Panc1 (cell line): ENCODE data around the gene LMTK2. TPM values are rescaled to one million over a fixed set of nuclear protein-coding genes. Genes with fewer than 3 reads are reported as not detected.

Experiments used
- ATAC-seq: fragments of 200-7000 bp; cut with Tn5 transposase; 2 replicates; pipeline ENCODE4 v1.9.1; 2020; ENCODE audit warnings: mild to moderate bottlenecking, moderate library complexity
- BruUV-seq: library from RNA; stranded (reverse); fragments of 400-500 nt; replicated peaks from 2 replicates; lab custom pipeline; 2021; lab: Mats Ljungman, UMichigan
- CTCF ChIA-PET: fragments of 300-600 bp; sonication (Branson Sonifier 250); formaldehyde crosslinking; loops from one replicate; lab custom pipeline; 2022; ENCODE audit warnings: antibody characterized with exemption; lab: Charles Lee
- POLR2A ChIA-PET: fragments of 300-600 bp; sonication (Branson Sonifier 250); formaldehyde crosslinking; loops from one replicate; lab custom pipeline; 2022; ENCODE audit warnings: antibody characterized with exemption; lab: Charles Lee
- DNase-seq: peaks from one replicate; pipeline ENCODE4 v3.0.0-alpha.2; 2010; ENCODE audit warnings: low read depth, low spot score
- H3K27ac ChIP-seq: 2 replicates; pipeline ENCODE4 v1.5.1; 2011; ENCODE audit warnings: mild to moderate bottlenecking, low read length, inconsistent platforms
- H3K27me3 ChIP-seq: fragments of 200-500 bp; sonication (Bioruptor generic); 2 replicates; pipeline ENCODE4 v1.6.0; 2014; ENCODE audit warnings: low read length, inconsistent platforms; ENCODE audit not compliant: control insufficient read depth, insufficient read depth
- H3K36me3 ChIP-seq: fragments of 200-500 bp; sonication (Bioruptor generic); 2 replicates; pipeline ENCODE4 v1.5.1; 2014; ENCODE audit warnings: inconsistent platforms, mild to moderate bottlenecking, low read length, moderate library complexity; ENCODE audit not compliant: control insufficient read depth, insufficient read depth
- H3K4me1 ChIP-seq: 2 replicates; pipeline ENCODE4 v1.5.1; 2011; ENCODE audit warnings: inconsistent platforms, mild to moderate bottlenecking, low read length, moderate library complexity; ENCODE audit not compliant: control insufficient read depth, insufficient read depth
- H3K4me3 ChIP-seq, 2 experiments: 2 replicates each; pipeline ENCODE4 v1.5.1; 2011 to 2012; ENCODE audit warnings: low read depth in 2 of 2, low read length in 2 of 2, mild to moderate bottlenecking in 2 of 2, inconsistent platforms in 1 of 2, moderate library complexity in 1 of 2
- H3K9me3 ChIP-seq: fragments of 200-500 bp; sonication (Bioruptor generic); 2 replicates; pipeline ENCODE4 v1.5.1; 2014; ENCODE audit warnings: low read depth, mild to moderate bottlenecking, inconsistent platforms, low read length, moderate library complexity; ENCODE audit not compliant: control insufficient read depth, insufficient read depth
- CTCF ChIP-seq: fragments of 450-650 bp; IDR thresholded peaks from 2 replicates; pipeline ENCODE4 v1.5.1; 2017; ENCODE audit warnings: mild to moderate bottlenecking
- POLR2AphosphoS5 ChIP-seq: IDR thresholded peaks from 2 replicates; pipeline ENCODE4 v1.6.1; 2012; ENCODE audit warnings: mild to moderate bottlenecking, low read depth, low read length, moderate library complexity
- REST ChIP-seq, 2 experiments: IDR thresholded peaks; 2 replicates each; pipeline ENCODE4 v1.6.1; 2011 to 2012; ENCODE audit warnings: low read depth in 2 of 2, control low read depth in 1 of 2, low read length in 1 of 2, mild to moderate bottlenecking in 1 of 2, moderate library complexity in 1 of 2; ENCODE audit not compliant: insufficient read depth in 1 of 2
- SIN3A ChIP-seq: IDR thresholded peaks from 2 replicates; pipeline ENCODE4 v1.6.1; 2012; ENCODE audit warnings: low read depth, mild to moderate bottlenecking, low read length, moderate library complexity, borderline replicate concordance; ENCODE audit not compliant: insufficient read depth
- TCF7L2 ChIP-seq: IDR thresholded peaks from 2 replicates; pipeline ENCODE4 v1.6.1; 2011; ENCODE audit warnings: mild to moderate bottlenecking, low read depth, low read length, inconsistent platforms
- in situ Hi-C: cut with HindIII; loops from 2 replicates; pipeline ENCODE4 v1.10.0; 2016; ENCODE audit warnings: low sequenced_read_pairs, low pct_unique_long_range_greater_than_20kb
- intact Hi-C: fragments of 100-400 bp; cut with micrococcal nuclease; formaldehyde crosslinking; loops from one replicate; pipeline ENCODE4 v1.10.0; 2022; ENCODE audit not compliant: unreplicated experiment
- total RNA-seq: library from RNA; stranded (reverse); gene quantifications from one replicate; pipeline ENCODE4 v1.2.1, GENCODE V29; 2021; ENCODE audit not compliant: unreplicated experiment

The LMTK2 gene
- total RNA-seq, 1 experiment from 2014 or later = 25.4 TPM

- Histone ChIP-seq H3K4me3 (no peak overlapping the region), H3K27me3 (no peaks in the 10 kb centered on the region), H3K4me1 (no peaks in the 10 kb centered on the region), H3K9me3 (no peaks in the 10 kb centered on the region), H3K36me3 (no peaks in the 10 kb centered on the region), H3K27ac (no peak overlapping the region)
- intact Hi-C loops = no loop called here
- DNase-seq (no peak), ATAC-seq (no peak)
- POLR2A ChIA-PET = no interaction called here
- CTCF ChIA-PET = interaction anchor here (0.7 kb wide), 1 partner anchor 169 kb away, joined by 4 read pairs; no protein-coding TSS in a partner anchor
- in situ Hi-C loops = no loop called here
- TF ChIP-seq CTCF = no peak
- BruUV-seq = no TSS peak
Observed at GRCh38 chr7:98180751-98181150, 74.1 kb downstream of the LMTK2 start.

- Histone ChIP-seq H3K27me3 (no peaks in the 10 kb centered on the region), H3K27ac (no peak overlapping the region), H3K36me3 (no peaks in the 10 kb centered on the region), H3K9me3 (no peaks in the 10 kb centered on the region), H3K4me3 (no peak overlapping the region), H3K4me1 (no peaks in the 10 kb centered on the region)
- intact Hi-C loops (no loop called here), in situ Hi-C loops (no loop called here)
- ATAC-seq (no peak), DNase-seq (no peak)
- CTCF ChIA-PET = interaction anchor here (0.8 kb wide), 1 partner anchor 52 kb away, joined by 3 read pairs; no protein-coding TSS in a partner anchor
- POLR2A ChIA-PET = no interaction called here
- BruUV-seq = no TSS peak
- TF ChIP-seq CTCF = no peak
Observed at GRCh38 chr7:98185101-98185500, 78.4 kb downstream of the LMTK2 start.

DNA sequence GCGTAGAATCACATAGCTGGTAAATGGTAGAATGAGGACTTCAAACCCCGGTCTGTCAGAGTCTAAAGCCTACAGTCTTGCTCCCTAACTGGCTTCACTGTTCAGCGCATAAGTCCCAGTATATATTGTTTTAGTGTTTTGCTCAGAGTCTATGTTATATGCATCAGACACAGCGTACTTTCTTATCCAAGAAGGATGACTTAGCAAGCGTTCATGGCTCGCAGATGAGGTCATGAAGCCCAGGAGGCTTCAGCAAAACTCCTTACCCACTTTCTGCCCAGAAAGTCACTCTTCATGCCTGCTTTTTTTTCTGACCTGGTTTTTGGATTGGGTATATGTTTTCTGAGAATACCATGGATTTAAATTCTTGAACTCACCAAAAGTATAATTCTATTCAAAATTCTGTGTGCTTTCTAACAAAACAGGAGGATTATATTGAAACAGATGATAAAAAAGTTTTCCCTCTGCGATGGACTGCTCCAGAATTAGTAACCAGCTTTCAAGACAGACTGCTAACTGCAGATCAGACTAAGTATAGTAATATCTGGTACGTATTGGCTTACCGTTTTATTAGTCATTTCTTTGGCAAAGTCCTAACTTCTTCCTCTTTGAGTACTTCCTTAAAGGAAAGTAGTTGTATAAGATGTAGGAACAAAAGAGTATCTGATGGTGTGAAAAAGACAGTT, 79.9 kb downstream of the LMTK2 start:
- intact Hi-C loops (no loop called here), in situ Hi-C loops (no loop called here)
- POLR2A ChIA-PET = interaction anchor here (0.7 kb wide), 1 partner anchor 13 kb away, joined by 4 read pairs; no protein-coding TSS in a partner anchor
- CTCF ChIA-PET = interaction anchor here (0.6 to 0.7 kb wide), 2 partner anchors 167 to 985 kb away, joined by 3 to 4 read pairs; no protein-coding TSS in a partner anchor
- no peak for ATAC-seq
- Histone ChIP-seq H3K27ac (no peak overlapping the region), H3K4me3 (no peak overlapping the region), H3K4me1 (no peaks in the 10 kb centered on the region), H3K27me3 (no peaks in the 10 kb centered on the region), H3K9me3 (no peaks in the 10 kb centered on the region), H3K36me3 (no peaks in the 10 kb centered on the region)
- TF ChIP-seq TCF7L2 (no peak), SIN3A (no peak), CTCF (no peak), POLR2AphosphoS5 (no peak), REST (IDR thresholded peaks at IDR 0.05; ENCODE audit: insufficient read depth in 1 of 2, low read depth in 2 of 2, low read length in 1 of 2) (no peak)
- DNase-seq = no peak
- BruUV-seq = no TSS peak
